ENCODE data around the gene GTF3A. TPM values are rescaled to one million over a fixed set of nuclear protein-coding genes. Genes with fewer than 3 reads are reported as not detected.
"Not testable (repeated sequence)": the region's sequence is repeated elsewhere in the genome, so short reads cannot be mapped to it uniquely, and the experiment has no call there.

Gene GTF3A
- total RNA-seq, 2 experiments from 2014 or later = 217 to 218 TPM

- Mint-ChIP-seq H3K4me1 (ENCODE audit: low read depth) (no peaks in the 10 kb centered on the region), H3K4me3 (no peak overlapping the region), H3K27ac (no peak overlapping the region), H3K9me3 (no peaks in the 10 kb centered on the region), H3K27me3 (peaks cover 2% of the 10 kb centered on the region), H3K36me3 (no peaks in the 10 kb centered on the region)
- ChIA-PET CTCF (no interaction called here), POLR2A (no interaction called here)
- intact Hi-C loops (cut with micrococcal nuclease) = no loop called here
- DNase-seq = no peak
Observed at GRCh38 chr13:27391471-27391870, 32.9 kb upstream of the GTF3A start.

- CTCF ChIA-PET = interaction anchor here (1.1 kb wide), 1 partner anchor 31 kb away, joined by 3 read pairs; no protein-coding TSS in a partner anchor
- Mint-ChIP-seq H3K4me1 (ENCODE audit: low read depth) (no peaks in the 10 kb centered on the region), H3K27me3 (peaks cover 2% of the 10 kb centered on the region), H3K36me3 (no peaks in the 10 kb centered on the region), H3K4me3 (no peak overlapping the region), H3K9me3 (no peaks in the 10 kb centered on the region), H3K27ac (no peak overlapping the region)
- POLR2A ChIA-PET = no interaction called here
- intact Hi-C loops (cut with micrococcal nuclease) = no loop called here
- no peak for DNase-seq
Observed at GRCh38 chr13:27393101-27393500, 31.3 kb upstream of the GTF3A start.

- Mint-ChIP-seq H3K4me3 (no peak overlapping the region), H3K4me1 (ENCODE audit: low read depth) (no peaks in the 10 kb centered on the region), H3K9me3 (no peaks in the 10 kb centered on the region), H3K36me3 (no peaks in the 10 kb centered on the region), H3K27me3 (peaks cover 4% of the 10 kb centered on the region), H3K27ac (no peak overlapping the region)
- DNase-seq = no peak
- intact Hi-C loops (cut with micrococcal nuclease) = no loop called here
- POLR2A ChIA-PET = no interaction called here
- CTCF ChIA-PET = interaction anchor here (1.1 kb wide), 1 partner anchor 431 kb away, joined by 3 read pairs; no protein-coding TSS in a partner anchor
Observed at GRCh38 chr13:27395007-27395510, 29.4 kb upstream of the GTF3A start.

GRCh38 chr13:27396252-27396846 lies 28.1 kb upstream of the GTF3A start:
- CTCF ChIA-PET = interaction anchor here (1.2 kb wide), 1 partner anchor 430 kb away, joined by 5 read pairs; no protein-coding TSS in a partner anchor
- POLR2A ChIA-PET = no interaction called here

GRCh38 chr13:27398360-27398759 lies 26.1 kb upstream of the GTF3A start:
- no peak for DNase-seq
- Mint-ChIP-seq H3K4me3 (no peak overlapping the region), H3K4me1 (ENCODE audit: low read depth) (no peaks in the 10 kb centered on the region), H3K27me3 (peaks cover 2% of the 10 kb centered on the region), H3K27ac (no peak overlapping the region), H3K36me3 (no peaks in the 10 kb centered on the region), H3K9me3 (no peaks in the 10 kb centered on the region)
- CTCF ChIA-PET = interaction anchor here (1.2 kb wide), 1 partner anchor 36 kb away, joined by 4 read pairs; no protein-coding TSS in a partner anchor
- POLR2A ChIA-PET = no interaction called here
- intact Hi-C loops (cut with micrococcal nuclease) = no loop called here

More at GRCh38 chr13:27396252-27396846, 28.1 kb upstream of the GTF3A start:
- intact Hi-C loops (cut with micrococcal nuclease) = no loop called here
- Mint-ChIP-seq H3K4me1 (ENCODE audit: low read depth) (no peaks in the 10 kb centered on the region), H3K27me3 (peaks cover 2% of the 10 kb centered on the region), H3K9me3 (no peaks in the 10 kb centered on the region), H3K27ac (no peak overlapping the region), H3K36me3 (no peaks in the 10 kb centered on the region), H3K4me3 (no peak overlapping the region)
- no peak for DNase-seq

- DNase-seq; POLR2A ChIA-PET; CTCF ChIA-PET; H3K36me3 Mint-ChIP-seq; H3K27ac Mint-ChIP-seq; H3K27me3 Mint-ChIP-seq; H3K9me3 Mint-ChIP-seq; intact Hi-C loops (cut with micrococcal nuclease); H3K4me1 Mint-ChIP-seq (ENCODE audit: low read depth); H3K4me3 Mint-ChIP-seq: not testable (repeated sequence)
Observed at GRCh38 chr13:27400405-27400804, 24.0 kb upstream of the GTF3A start.

GRCh38 chr13:27401210-27401609 lies 23.2 kb upstream of the GTF3A start:
- H3K4me1 Mint-ChIP-seq (ENCODE audit: low read depth) = peaks cover 3% of the 10 kb centered on the region
- peaks cover 2% of the 10 kb centered on the region for H3K27me3 Mint-ChIP-seq
- no peak overlapping the region for H3K27ac Mint-ChIP-seq
- intact Hi-C loops (cut with micrococcal nuclease) = no loop called here
- DNase-seq = no peak
- CTCF ChIA-PET = interaction anchor here (0.6 to 1.1 kb wide), 2 partner anchors 49 to 429 kb away, joined by 3 to 4 read pairs; partner anchors contain the start of gene MTIF3
- H3K4me3 Mint-ChIP-seq = no peak overlapping the region
- H3K9me3 Mint-ChIP-seq = no peaks in the 10 kb centered on the region
- no peaks in the 10 kb centered on the region for H3K36me3 Mint-ChIP-seq
- POLR2A ChIA-PET = no interaction called here

GRCh38 chr13:27403203-27403678 lies 21.2 kb upstream of the GTF3A start:
- Mint-ChIP-seq H3K4me3 (no peak overlapping the region), H3K27ac (no peak overlapping the region), H3K27me3 (peaks cover 8% of the 10 kb centered on the region), H3K36me3 (no peaks in the 10 kb centered on the region), H3K9me3 (no peaks in the 10 kb centered on the region), H3K4me1 (ENCODE audit: low read depth) (peaks cover 8% of the 10 kb centered on the region)
- ChIA-PET CTCF (interaction anchor here (0.9 kb wide), 1 partner anchor 423 kb away, joined by 5 read pairs; no protein-coding TSS in a partner anchor), POLR2A (no interaction called here)
- DNase-seq = no peak
- intact Hi-C loops (cut with micrococcal nuclease) = no loop called here

- H3K27me3 Mint-ChIP-seq = peaks cover 8% of the 10 kb centered on the region
- H3K4me3 Mint-ChIP-seq = no peak overlapping the region
- ChIA-PET CTCF (interaction anchor here (0.8 to 0.9 kb wide), 2 partner anchors 9 to 423 kb away, joined by 3 to 5 read pairs; no protein-coding TSS in a partner anchor), POLR2A (interaction anchor here (0.6 kb wide), 1 partner anchor 22 kb away, joined by 3 read pairs; no protein-coding TSS in a partner anchor)
- intact Hi-C loops (cut with micrococcal nuclease) = no loop called here
- DNase-seq = no peak
- no peaks in the 10 kb centered on the region for H3K9me3 Mint-ChIP-seq
- peaks cover 8% of the 10 kb centered on the region for H3K4me1 Mint-ChIP-seq (ENCODE audit: low read depth)
- no peak overlapping the region for H3K27ac Mint-ChIP-seq
- no peaks in the 10 kb centered on the region for H3K36me3 Mint-ChIP-seq
Observed at GRCh38 chr13:27403727-27404385, 20.6 kb upstream of the GTF3A start.

- Mint-ChIP-seq H3K4me3 (no peak overlapping the region), H3K4me1 (ENCODE audit: low read depth) (peaks cover 8% of the 10 kb centered on the region), H3K36me3 (no peaks in the 10 kb centered on the region), H3K27me3 (peaks cover 11% of the 10 kb centered on the region), H3K9me3 (peaks cover 2% of the 10 kb centered on the region), H3K27ac (no peak overlapping the region)
- intact Hi-C loops (cut with micrococcal nuclease) = no loop called here
- ChIA-PET CTCF (interaction anchor here (0.6 to 2.0 kb wide), 3 partner anchors 28 to 423 kb away, joined by 3 to 24 read pairs (median 9); no protein-coding TSS in a partner anchor), POLR2A (no interaction called here)
- DNase-seq = no peak
Observed at GRCh38 chr13:27404680-27405079, 19.7 kb upstream of the GTF3A start.

- H3K4me1 Mint-ChIP-seq (ENCODE audit: low read depth) = peaks cover 8% of the 10 kb centered on the region
- H3K27ac Mint-ChIP-seq = no peak overlapping the region
- ChIA-PET CTCF (interaction anchor here (1.1 to 2.0 kb wide), 3 partner anchors 43 to 422 kb away, joined by 3 to 24 read pairs (median 9); no protein-coding TSS in a partner anchor), POLR2A (no interaction called here)
- H3K36me3 Mint-ChIP-seq = no peaks in the 10 kb centered on the region
- no peak for DNase-seq
- peaks cover 13% of the 10 kb centered on the region for H3K27me3 Mint-ChIP-seq
- H3K4me3 Mint-ChIP-seq = no peak overlapping the region
- H3K9me3 Mint-ChIP-seq = peaks cover 2% of the 10 kb centered on the region
- intact Hi-C loops (cut with micrococcal nuclease) = loop anchor here (1.0 kb wide), 1 partner anchor 21 kb away; no protein-coding TSS in a partner anchor
Observed at GRCh38 chr13:27405546-27406134, 18.8 kb upstream of the GTF3A start.
